HL-60 (cell line): Measurements from ENCODE around the gene LSS.
A peak's percentile ranks its signal among the peaks of the same experiment; 100 is the strongest.

Experiments used
- DNase-seq, 2 experiments: peaks; one replicate each; pipeline ENCODE4 v3.0.0-alpha.2; 2010 to 2020; ENCODE audit warnings: low read depth in 1 of 2, low spot score in 1 of 2
- H3K27ac ChIP-seq: fragments of 250-450 bp; sonication (Bioruptor Pico); replicated peaks from 2 replicates; pipeline ENCODE4 v1.5.1; 2020; ENCODE audit warnings: mild to moderate bottlenecking, moderate library complexity
- H3K27me3 ChIP-seq: fragments of 250-450 bp; sonication (Bioruptor Pico); 2 replicates; pipeline ENCODE4 v1.5.1; 2021; ENCODE audit warnings: mild to moderate bottlenecking, moderate library complexity; ENCODE audit not compliant: insufficient read depth, poor library complexity, severe bottlenecking
- H3K4me3 ChIP-seq: replicated peaks from 2 replicates; pipeline ENCODE4 v1.5.1; 2011; ENCODE audit warnings: mild to moderate bottlenecking, control low read depth, low read length; ENCODE audit not compliant: insufficient read depth
- GABPA ChIP-seq: IDR thresholded peaks from 2 replicates; pipeline ENCODE4 v1.6.1; 2012; ENCODE audit warnings: low read depth
- POLR2AphosphoS5 ChIP-seq: IDR thresholded peaks from 2 replicates; pipeline ENCODE4 v1.6.1; 2012; ENCODE audit warnings: low read depth
- SPI1 ChIP-seq: IDR thresholded peaks from 2 replicates; pipeline ENCODE4 v1.6.1; 2012; ENCODE audit warnings: low read depth, mild to moderate bottlenecking, borderline replicate concordance
- TF ChIP-seq, protein P1 (sequence below): IDR thresholded peaks from 2 replicates; pipeline ENCODE4 v1.6.1; 2012; ENCODE audit warnings: low read depth; ENCODE audit not compliant: insufficient replicate concordance
- TF ChIP-seq, protein P2 (sequence below): IDR thresholded peaks from one replicate; pipeline ENCODE4 v1.5.1; 2011; ENCODE audit warnings: low read length, control low read depth, inconsistent platforms; ENCODE audit not compliant: insufficient read depth

Gene LSS

DNA sequence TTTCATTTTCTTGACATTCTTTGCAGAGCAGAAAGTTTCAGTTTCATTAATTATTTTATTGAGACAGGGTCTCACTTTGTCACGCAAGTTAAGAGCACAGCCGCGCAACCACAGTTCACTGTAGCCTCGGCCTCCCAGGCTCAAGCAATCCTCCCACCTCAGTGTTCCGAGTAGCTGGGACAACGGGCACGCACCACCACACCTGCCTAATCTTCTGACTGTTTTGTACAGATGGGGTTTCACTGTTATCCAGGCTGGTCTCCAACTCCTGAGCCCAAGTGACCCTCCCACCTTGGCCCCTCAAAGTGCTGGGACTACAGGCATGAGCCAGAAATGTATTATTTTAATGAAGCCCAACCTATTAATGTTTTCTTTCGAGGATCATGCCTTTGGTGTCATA, 41.3 kb downstream of the LSS start:
- no peak overlapping the region for H3K27ac ChIP-seq

DNA sequence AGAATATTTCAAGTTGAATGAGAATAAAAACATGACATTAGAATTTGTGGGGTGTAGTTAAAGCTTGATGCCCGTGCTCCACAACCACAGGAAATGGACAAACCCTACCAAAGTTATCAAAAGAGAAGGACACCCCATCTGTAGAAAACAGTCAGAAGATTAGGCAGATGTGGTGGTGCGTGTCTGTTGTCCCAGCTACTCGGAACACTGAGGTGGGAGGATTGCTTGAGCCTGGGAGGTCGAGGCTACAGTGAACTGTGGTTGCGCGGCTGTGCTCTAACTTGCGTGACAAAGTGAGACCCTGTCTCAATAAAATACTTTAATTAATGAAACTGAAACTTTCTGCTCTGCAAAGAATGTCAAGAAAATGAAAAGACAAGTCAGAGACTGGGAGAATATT, 42.9 kb downstream of the LSS start:
- H3K4me3 ChIP-seq, result no peak overlapping the region
- no peak overlapping the region for H3K27ac ChIP-seq

More for the DNA sequence above, 41.3 kb downstream of the LSS start:
- Histone ChIP-seq H3K4me3 (no peak overlapping the region), H3K27me3 (peaks cover 3% of the 10 kb centered on the region)
- TF ChIP-seq, protein P1, sequence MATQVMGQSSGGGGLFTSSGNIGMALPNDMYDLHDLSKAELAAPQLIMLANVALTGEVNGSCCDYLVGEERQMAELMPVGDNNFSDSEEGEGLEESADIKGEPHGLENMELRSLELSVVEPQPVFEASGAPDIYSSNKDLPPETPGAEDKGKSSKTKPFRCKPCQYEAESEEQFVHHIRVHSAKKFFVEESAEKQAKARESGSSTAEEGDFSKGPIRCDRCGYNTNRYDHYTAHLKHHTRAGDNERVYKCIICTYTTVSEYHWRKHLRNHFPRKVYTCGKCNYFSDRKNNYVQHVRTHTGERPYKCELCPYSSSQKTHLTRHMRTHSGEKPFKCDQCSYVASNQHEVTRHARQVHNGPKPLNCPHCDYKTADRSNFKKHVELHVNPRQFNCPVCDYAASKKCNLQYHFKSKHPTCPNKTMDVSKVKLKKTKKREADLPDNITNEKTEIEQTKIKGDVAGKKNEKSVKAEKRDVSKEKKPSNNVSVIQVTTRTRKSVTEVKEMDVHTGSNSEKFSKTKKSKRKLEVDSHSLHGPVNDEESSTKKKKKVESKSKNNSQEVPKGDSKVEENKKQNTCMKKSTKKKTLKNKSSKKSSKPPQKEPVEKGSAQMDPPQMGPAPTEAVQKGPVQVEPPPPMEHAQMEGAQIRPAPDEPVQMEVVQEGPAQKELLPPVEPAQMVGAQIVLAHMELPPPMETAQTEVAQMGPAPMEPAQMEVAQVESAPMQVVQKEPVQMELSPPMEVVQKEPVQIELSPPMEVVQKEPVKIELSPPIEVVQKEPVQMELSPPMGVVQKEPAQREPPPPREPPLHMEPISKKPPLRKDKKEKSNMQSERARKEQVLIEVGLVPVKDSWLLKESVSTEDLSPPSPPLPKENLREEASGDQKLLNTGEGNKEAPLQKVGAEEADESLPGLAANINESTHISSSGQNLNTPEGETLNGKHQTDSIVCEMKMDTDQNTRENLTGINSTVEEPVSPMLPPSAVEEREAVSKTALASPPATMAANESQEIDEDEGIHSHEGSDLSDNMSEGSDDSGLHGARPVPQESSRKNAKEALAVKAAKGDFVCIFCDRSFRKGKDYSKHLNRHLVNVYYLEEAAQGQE, result no peak
- TF ChIP-seq GABPA (no peak), POLR2AphosphoS5 (no peak), SPI1 (no peak)
- TF ChIP-seq, protein P2, sequence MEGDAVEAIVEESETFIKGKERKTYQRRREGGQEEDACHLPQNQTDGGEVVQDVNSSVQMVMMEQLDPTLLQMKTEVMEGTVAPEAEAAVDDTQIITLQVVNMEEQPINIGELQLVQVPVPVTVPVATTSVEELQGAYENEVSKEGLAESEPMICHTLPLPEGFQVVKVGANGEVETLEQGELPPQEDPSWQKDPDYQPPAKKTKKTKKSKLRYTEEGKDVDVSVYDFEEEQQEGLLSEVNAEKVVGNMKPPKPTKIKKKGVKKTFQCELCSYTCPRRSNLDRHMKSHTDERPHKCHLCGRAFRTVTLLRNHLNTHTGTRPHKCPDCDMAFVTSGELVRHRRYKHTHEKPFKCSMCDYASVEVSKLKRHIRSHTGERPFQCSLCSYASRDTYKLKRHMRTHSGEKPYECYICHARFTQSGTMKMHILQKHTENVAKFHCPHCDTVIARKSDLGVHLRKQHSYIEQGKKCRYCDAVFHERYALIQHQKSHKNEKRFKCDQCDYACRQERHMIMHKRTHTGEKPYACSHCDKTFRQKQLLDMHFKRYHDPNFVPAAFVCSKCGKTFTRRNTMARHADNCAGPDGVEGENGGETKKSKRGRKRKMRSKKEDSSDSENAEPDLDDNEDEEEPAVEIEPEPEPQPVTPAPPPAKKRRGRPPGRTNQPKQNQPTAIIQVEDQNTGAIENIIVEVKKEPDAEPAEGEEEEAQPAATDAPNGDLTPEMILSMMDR, result no peak
- no peak for DNase-seq

DNA sequence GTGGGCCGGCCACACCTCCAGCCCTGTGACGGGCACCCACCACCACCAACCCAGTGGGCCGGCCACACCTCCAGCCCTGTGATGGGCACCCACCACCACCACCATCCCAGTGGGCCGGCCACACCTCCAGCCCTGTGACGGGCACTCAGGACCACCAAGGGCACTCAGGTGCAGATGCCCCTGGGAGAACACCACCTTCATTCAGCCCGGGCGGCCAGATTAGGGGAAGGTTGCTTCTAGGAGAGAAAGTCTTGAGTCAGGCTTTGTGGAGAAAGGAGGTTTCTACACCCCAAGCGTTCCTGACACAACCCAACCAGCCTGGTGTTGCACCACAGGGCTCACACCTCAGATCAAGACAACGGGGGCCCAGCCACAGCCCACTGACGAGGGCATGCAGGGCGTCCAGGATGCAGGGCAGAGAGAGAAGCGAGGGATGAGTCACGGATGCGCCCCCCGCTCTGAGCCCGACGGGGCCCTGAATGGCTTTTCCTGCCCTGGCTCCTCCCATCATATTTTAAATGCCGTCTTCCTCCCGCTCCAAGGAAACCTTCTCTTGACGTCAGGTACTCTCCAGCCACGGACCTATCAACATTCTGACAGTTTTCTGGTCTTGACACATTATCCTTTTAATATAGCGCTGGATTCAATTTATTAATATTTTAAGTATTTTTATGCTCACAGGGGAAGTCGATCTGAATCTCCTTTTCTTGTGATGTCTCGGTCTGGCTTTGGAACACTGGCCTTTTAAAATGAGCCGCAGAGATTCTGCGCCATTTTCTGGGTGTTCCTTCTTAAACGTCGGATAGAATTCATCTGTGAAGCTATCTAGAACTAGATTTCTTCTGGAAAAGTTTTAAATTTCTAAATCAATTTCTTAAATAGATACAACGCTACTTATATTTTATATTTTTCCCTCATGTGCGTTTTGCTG, 43.7 kb downstream of the LSS start:
- peak in 1 of 2 experiments; percentile 78 for DNase-seq
- Histone ChIP-seq H3K27me3 (peaks cover 3% of the 10 kb centered on the region), H3K4me3 (peak overlapping the region; percentile 51), H3K27ac (no peak overlapping the region)
- TF ChIP-seq POLR2AphosphoS5 (no peak), SPI1 (no peak), GABPA (no peak)
- TF ChIP-seq, protein P2, result no peak
- TF ChIP-seq, protein P1, result no peak

More for the DNA sequence above, 42.9 kb downstream of the LSS start:
- no peak for DNase-seq
- H3K27me3 ChIP-seq, result peaks cover 3% of the 10 kb centered on the region
- TF ChIP-seq SPI1, result no peak
- TF ChIP-seq POLR2AphosphoS5, result no peak

DNA sequence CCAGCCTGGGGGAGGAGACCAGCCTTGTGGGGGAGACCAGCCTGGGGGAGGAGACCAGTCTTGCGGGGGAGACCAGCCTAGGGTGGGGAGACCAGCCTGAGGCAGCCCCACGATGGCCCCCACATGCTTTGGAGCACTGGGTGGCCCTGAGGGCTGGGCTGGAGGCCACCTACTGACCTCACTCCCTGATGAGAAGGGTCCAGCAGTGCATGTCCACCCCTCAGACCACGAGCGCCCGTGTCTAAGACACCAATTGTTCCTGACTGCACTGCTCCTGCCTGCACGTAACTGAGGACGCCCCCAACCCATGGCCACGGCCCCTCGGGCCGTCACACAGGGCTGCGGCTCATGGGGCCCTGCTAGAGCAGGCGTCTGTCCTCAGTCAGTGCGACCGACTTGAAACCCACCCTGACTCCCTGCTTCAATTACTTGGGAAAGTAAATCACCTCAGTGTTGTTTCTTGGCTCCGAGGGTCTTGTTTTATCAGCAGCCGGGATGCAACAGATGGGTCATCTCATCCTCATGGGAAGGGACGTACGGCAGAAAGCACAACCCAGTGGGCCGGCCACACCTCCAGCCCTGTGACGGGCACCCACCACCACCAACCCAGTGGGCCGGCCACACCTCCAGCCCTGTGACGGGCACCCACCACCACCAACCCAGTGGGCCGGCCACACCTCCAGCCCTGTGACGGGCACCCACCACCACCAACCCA, 44.5 kb downstream of the LSS start, which contains the start of gene SPATC1L:
SPATC1L (minus strand) TSS at position 550 of the 715 bp plus-strand sequence. CDS start 1,643 bp downstream, outside the sequence.
- Histone ChIP-seq H3K27ac (peak within 1 kb of the TSS; percentile 61), H3K4me3 (peak within 1 kb of the TSS; percentile 61), H3K27me3 (peaks cover 3% of the 10 kb centered on the region)
- TF ChIP-seq POLR2AphosphoS5, result 0 out of 2 replicates have a peak, but pooled peaks have one; percentile 21
- no peak for TF ChIP-seq SPI1
- DNase-seq, result peak in 1 of 2 experiments; percentile 18
